Muscle of leg (tissue), 11 donors: ENCODE results near the gene ELOB. TPM values are rescaled to one million over a fixed set of nuclear protein-coding genes. Genes with fewer than 3 reads are reported as not detected.

Source experiments
- DNase-seq: peaks from one replicate; pipeline ENCODE4 v3.0.0; 2013
- H3K27ac ChIP-seq: one replicate; pipeline ENCODE4 v1.5.1; 2013; ENCODE audit warnings: mild to moderate bottlenecking, low read length, control low read depth
- H3K27me3 ChIP-seq: one replicate; pipeline ENCODE4 v1.6.1; 2013; ENCODE audit warnings: low read length; ENCODE audit not compliant: control insufficient read depth, insufficient read depth
- H3K36me3 ChIP-seq: one replicate; pipeline ENCODE4 v1.6.1; 2013; ENCODE audit warnings: low read length; ENCODE audit not compliant: control insufficient read depth, insufficient read depth
- H3K4me1 ChIP-seq: one replicate; pipeline ENCODE4 v1.6.1; 2013; ENCODE audit warnings: low read length; ENCODE audit not compliant: control insufficient read depth, insufficient read depth
- H3K4me3 ChIP-seq: one replicate; pipeline ENCODE4 v1.5.1; 2013; ENCODE audit warnings: low read length, control low read depth
- H3K9me3 ChIP-seq: replicated peaks from 2 replicates; pipeline ENCODE4 v1.6.1; 2013; ENCODE audit warnings: low read depth, low read length; ENCODE audit not compliant: control insufficient read depth
- WGBS: methylation state at CpG from one replicate; pipeline ENCODE4 v1.1.5; 2013; ENCODE audit warnings: missing lambda C conversion rate; ENCODE audit not compliant: insufficient coverage; 5-methylcytosine and 5-hydroxymethylcytosine counted together
- polyA plus RNA-seq, 8 donors: library from polyadenylated mRNA; unstranded; fragments of 120-200 nt; gene quantifications; one replicate each; pipeline versions ENCODE4 v1.2.1 to v1.2.3, GENCODE V29; 2013; ENCODE audit warnings: inconsistent platforms in 1 of 8, low replicate concordance in 1 of 8; ENCODE audit not compliant: insufficient read length in 8 of 8, insufficient read depth in 1 of 8
- total RNA-seq: library from RNA; stranded (reverse); fragments of 120-200 nt; gene quantifications from one replicate; pipeline ENCODE4 v1.2.4, GENCODE V29; 2013

The ELOB gene
- total and polyA plus RNA-seq, 9 donors, result 162 to 228 (median 193) TPM

DNA sequence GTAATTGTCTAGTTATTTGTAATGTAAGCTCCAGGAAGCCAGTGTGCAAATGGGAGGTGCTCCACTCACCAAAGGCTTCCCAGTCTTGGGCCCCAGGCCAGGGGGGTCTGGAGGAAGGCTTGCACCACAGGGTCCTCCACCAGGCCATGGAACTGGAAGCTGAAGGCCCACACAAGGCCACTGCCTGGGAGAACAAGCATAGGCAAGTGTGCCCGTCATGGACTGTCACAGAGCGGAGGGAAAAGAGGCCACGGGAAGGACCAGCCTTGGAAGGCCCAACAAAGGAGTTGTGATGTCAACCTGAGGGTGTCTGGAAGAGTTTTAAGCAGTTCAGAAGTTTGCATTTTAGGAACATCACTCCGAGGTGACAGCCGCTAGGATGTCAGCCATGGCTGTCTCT, 27.6 kb downstream of the ELOB start:
- no peaks in the 10 kb centered on the region for H3K36me3 ChIP-seq
- no peaks in the 10 kb centered on the region for H3K9me3 ChIP-seq
- peaks cover 14% of the 10 kb centered on the region for H3K4me1 ChIP-seq
- H3K27me3 ChIP-seq, result no peaks in the 10 kb centered on the region
- no peak for DNase-seq
- H3K4me3 ChIP-seq, result no peak overlapping the region
- 91% methylated on average over 4 of the region's 5 CpGs for WGBS
- no peak overlapping the region for H3K27ac ChIP-seq

DNA sequence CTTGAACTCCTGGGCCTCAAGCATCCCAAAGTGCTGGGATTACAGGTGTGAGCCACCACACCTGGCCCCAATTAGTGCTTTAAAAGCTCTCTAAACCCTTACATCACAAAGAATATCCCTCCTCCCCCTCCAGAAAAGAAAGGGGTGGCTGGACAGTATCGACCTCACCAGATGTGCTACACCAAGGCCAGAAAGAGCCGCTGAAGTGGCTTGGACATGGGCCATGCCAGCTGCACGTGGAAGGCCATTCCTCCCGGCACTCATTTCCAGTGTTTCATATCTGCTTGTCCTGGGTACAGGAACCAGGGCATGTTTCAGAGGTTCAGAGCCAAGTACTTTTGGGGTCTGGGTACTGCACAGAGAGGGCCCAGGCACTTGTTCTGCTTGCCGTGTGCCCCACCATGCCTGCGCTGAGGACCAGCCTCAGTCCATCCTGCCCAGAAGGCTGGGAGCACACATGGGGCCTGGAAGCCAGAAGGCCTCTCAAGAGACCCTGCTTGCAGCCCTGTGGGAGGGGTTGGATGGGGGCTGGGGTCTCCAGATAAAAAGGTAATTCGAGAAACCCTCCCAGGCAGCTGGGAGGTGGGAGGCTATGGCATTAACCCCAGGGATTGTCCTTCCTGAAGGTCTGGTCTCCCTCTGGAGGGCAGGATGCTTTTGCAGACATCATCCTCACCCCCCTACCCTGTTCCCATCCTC, 28.2 kb downstream of the ELOB start:
- Histone ChIP-seq H3K36me3 (no peaks in the 10 kb centered on the region), H3K4me1 (peaks cover 10% of the 10 kb centered on the region), H3K9me3 (no peaks in the 10 kb centered on the region), H3K4me3 (no peak overlapping the region), H3K27ac (no peak overlapping the region), H3K27me3 (no peaks in the 10 kb centered on the region)
- no peak for DNase-seq
- 76% methylated on average over 6 of the region's 7 CpGs for WGBS

- Histone ChIP-seq H3K27ac (no peak overlapping the region), H3K4me3 (no peak overlapping the region), H3K4me1 (no peaks in the 10 kb centered on the region), H3K9me3 (no peaks in the 10 kb centered on the region), H3K36me3 (no peaks in the 10 kb centered on the region), H3K27me3 (no peaks in the 10 kb centered on the region)
- 78% methylated on average over 8 of the region's 9 CpGs for whole genome bisulfite sequencing
- DNase-seq, result no peak
These were observed 31.1 kb downstream of the ELOB start for GRCh38 chr16:2745961-2746360.

DNA sequence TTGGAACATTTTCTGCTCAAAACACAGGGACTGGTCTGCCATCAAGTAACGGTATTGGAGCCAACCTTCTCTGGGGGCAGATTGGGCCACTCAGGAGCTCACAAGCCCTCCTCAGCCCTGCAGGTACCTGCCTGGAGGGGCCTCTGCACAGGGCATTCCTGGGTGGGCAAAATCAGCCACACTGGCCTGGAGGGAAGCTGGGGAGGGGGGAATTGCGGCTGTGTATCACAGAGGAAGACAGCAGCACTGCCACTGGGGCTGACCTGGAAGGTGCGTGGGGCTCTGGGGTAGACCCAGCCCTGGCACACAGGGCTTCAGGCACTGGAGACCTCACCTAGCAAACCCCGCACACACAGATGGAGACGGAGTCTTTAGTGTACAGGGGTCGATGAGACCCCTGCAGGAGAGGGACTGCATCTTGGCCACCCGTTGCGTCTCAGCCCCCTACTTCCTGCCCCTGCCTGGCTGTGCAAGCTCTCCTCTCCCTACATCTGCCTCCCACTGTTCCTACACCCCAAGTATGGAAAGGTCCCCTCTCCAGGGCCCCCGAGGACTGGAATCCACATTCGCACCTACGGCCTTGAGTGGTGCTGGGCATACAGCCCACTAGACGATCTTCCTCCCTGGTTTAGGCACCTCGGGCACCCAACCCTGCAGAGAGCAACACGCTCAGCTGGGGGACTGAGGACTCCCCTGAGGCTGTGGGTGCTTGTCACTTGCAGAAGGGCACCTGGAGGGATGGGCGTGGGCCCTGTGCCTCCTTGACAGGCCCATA, 31.8 kb downstream of the ELOB start:
- H3K4me1 ChIP-seq, result no peaks in the 10 kb centered on the region
- WGBS, result 64% methylated on average over 13 of the region's 15 CpGs
- no peaks in the 10 kb centered on the region for H3K27me3 ChIP-seq
- no peaks in the 10 kb centered on the region for H3K9me3 ChIP-seq
- H3K27ac ChIP-seq, result no peak overlapping the region
- no peak for DNase-seq
- no peak overlapping the region for H3K4me3 ChIP-seq
- H3K36me3 ChIP-seq, result no peaks in the 10 kb centered on the region

- 78% methylated on average over 6 of the region's 6 CpGs for WGBS
These were observed 32.4 kb downstream of the ELOB start for GRCh38 chr16:2744711-2745110.

GRCh38 chr16:2743007-2743810, 33.9 kb downstream of the ELOB start:
- Histone ChIP-seq H3K4me3 (no peak overlapping the region), H3K9me3 (no peaks in the 10 kb centered on the region), H3K4me1 (peaks cover 3% of the 10 kb centered on the region), H3K27me3 (no peaks in the 10 kb centered on the region), H3K27ac (no peak overlapping the region), H3K36me3 (no peaks in the 10 kb centered on the region)
- WGBS, result 89% methylated on average over 9 of the region's 19 CpGs
- DNase-seq, result no peak

More at GRCh38 chr16:2744711-2745110, 32.4 kb downstream of the ELOB start:
- H3K36me3 ChIP-seq, result no peaks in the 10 kb centered on the region
- H3K4me1 ChIP-seq, result no peaks in the 10 kb centered on the region
- H3K27ac ChIP-seq, result no peak overlapping the region
- no peaks in the 10 kb centered on the region for H3K9me3 ChIP-seq
- no peak overlapping the region for H3K4me3 ChIP-seq
- H3K27me3 ChIP-seq, result no peaks in the 10 kb centered on the region
- no peak for DNase-seq

- no peak overlapping the region for H3K27ac ChIP-seq
- 85% methylated on average over 7 of the region's 12 CpGs for WGBS
- H3K9me3 ChIP-seq, result no peaks in the 10 kb centered on the region
- no peaks in the 10 kb centered on the region for H3K36me3 ChIP-seq
- no peak for DNase-seq
- peaks cover 3% of the 10 kb centered on the region for H3K4me1 ChIP-seq
- H3K27me3 ChIP-seq, result no peaks in the 10 kb centered on the region
- no peak overlapping the region for H3K4me3 ChIP-seq
These were observed 34.6 kb downstream of the ELOB start for GRCh38 chr16:2742323-2743006.

DNA sequence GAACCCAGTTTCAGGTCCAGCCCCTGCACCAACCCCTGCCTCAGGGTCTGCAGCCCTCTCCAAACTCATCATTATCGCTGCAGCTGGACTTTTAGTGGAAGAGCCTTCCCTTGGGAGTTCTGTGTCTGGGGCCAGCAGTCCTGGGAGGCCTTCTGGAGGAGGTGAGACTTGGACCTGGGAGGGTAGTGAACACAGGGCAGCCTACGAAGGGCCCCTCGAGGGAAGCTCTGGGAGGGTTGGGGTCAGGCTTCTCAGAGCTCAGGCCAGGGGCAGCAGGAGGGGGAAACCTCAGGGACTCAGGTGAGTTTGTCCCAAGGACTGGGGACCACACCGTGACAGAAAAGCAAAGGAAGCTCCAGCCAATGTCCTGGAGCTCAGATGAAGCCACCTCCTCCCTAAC, 35.9 kb downstream of the ELOB start:
- Histone ChIP-seq H3K4me3 (no peak overlapping the region), H3K36me3 (no peaks in the 10 kb centered on the region), H3K27me3 (no peaks in the 10 kb centered on the region), H3K9me3 (no peaks in the 10 kb centered on the region), H3K27ac (no peak overlapping the region), H3K4me1 (peaks cover 3% of the 10 kb centered on the region)
- 94% methylated on average over 3 of the region's 4 CpGs for WGBS
- DNase-seq, result no peak

DNA sequence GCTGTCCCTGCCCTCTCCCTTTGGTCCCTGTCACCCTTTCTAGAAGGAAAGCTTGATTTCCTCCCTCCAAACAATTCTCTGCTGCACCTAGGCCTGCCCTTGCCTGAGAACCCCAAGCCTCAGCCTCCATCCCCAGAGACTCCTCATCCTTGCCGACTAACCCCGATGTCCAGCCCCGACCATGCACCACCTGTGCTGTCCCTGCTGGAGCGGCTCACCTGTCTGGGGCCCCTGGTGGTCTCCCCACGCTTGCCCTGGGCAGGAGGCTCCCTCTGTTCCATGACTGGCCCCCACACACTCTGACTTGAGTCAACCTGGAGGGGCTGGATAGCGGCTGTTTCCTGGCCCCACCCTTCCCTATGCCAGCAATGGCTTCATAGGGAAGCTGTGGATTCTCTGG, 36.6 kb downstream of the ELOB start:
- Histone ChIP-seq H3K27me3 (no peaks in the 10 kb centered on the region), H3K4me1 (peaks cover 3% of the 10 kb centered on the region), H3K36me3 (no peaks in the 10 kb centered on the region), H3K9me3 (no peaks in the 10 kb centered on the region), H3K4me3 (no peak overlapping the region), H3K27ac (no peak overlapping the region)
- WGBS, result 81% methylated on average over 5 of the region's 6 CpGs
- no peak for DNase-seq
